ENCODE measurements around the gene PNO1.

PNO1 gene

DNA sequence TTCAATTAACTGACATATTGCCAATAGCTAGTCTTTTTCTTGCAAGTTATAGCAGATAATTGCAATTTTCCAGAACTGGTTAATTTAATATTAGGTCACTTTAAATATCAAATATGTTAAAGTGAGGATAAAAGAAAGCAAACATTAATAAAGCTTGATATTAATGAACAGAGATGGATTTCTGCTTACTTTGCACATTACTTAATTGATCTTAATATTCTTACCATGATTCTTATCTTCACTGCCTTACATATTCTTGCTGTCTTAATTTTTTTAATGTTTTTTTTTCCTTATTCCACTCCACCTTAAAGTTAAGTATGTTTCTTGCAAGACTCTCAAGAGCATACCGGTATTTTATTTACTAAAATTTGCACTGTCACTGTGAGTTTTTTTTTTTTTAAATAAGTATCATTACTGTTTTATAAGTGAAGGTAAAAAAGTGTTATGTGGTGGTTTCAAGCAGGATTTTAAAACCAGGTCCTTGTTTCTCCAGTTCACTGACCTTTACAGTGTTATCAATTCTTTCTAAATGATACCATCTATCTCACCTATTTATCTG, 60.7 kb downstream of the PNO1 start:
- no peak for DNase-seq (ENCODE audit: low spot score)
- TF ChIP-seq, protein P1, sequence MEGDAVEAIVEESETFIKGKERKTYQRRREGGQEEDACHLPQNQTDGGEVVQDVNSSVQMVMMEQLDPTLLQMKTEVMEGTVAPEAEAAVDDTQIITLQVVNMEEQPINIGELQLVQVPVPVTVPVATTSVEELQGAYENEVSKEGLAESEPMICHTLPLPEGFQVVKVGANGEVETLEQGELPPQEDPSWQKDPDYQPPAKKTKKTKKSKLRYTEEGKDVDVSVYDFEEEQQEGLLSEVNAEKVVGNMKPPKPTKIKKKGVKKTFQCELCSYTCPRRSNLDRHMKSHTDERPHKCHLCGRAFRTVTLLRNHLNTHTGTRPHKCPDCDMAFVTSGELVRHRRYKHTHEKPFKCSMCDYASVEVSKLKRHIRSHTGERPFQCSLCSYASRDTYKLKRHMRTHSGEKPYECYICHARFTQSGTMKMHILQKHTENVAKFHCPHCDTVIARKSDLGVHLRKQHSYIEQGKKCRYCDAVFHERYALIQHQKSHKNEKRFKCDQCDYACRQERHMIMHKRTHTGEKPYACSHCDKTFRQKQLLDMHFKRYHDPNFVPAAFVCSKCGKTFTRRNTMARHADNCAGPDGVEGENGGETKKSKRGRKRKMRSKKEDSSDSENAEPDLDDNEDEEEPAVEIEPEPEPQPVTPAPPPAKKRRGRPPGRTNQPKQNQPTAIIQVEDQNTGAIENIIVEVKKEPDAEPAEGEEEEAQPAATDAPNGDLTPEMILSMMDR (IDR thresholded peaks at IDR 0.05; ENCODE audit: extremely low read depth, insufficient read depth, missing control alignments), result no peak
- in situ Hi-C loops (cut with MboI; ENCODE audit: low pct_unique_long_range_greater_than_20kb, low sequenced_read_pairs, unreplicated experiment), result no loop called here

- TF ChIP-seq, protein P1 (IDR thresholded peaks at IDR 0.05; ENCODE audit: extremely low read depth, insufficient read depth, missing control alignments), result no peak
- DNase-seq (ENCODE audit: low spot score), result no peak
- in situ Hi-C loops (cut with MboI; ENCODE audit: low pct_unique_long_range_greater_than_20kb, low sequenced_read_pairs, unreplicated experiment), result no loop called here
These were observed 64.6 kb downstream of the PNO1 start for GRCh38 chr2:68222287-68222686.

DNA sequence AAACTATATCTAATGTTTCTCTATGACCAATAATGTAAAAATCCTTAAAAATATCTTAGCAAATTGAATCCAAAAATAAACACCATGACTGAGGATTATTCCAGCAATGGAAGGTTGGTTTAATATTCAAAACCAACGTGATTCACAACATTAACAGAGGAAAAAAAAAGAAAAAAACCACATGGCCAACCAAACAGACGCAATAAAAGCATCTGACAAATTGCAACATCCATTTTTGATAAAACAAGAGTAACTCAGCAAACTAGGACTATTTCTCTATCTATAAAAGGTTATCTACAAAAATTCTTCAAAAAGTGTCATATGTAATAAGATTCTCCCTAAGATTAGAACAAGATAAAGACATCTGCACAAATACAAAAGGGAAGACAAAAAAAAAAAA, 65.7 kb downstream of the PNO1 start:
- in situ Hi-C loops (cut with MboI; ENCODE audit: low pct_unique_long_range_greater_than_20kb, low sequenced_read_pairs, unreplicated experiment), result no loop called here
- no peak for DNase-seq (ENCODE audit: low spot score)
- TF ChIP-seq, protein P1 (IDR thresholded peaks at IDR 0.05; ENCODE audit: extremely low read depth, insufficient read depth, missing control alignments), result no peak

GRCh38 chr2:68225119-68225632, 67.5 kb downstream of the PNO1 start:
- in situ Hi-C loops (cut with MboI; ENCODE audit: low pct_unique_long_range_greater_than_20kb, low sequenced_read_pairs, unreplicated experiment), result no loop called here
- TF ChIP-seq, protein P1 (IDR thresholded peaks at IDR 0.05; ENCODE audit: extremely low read depth, insufficient read depth, missing control alignments), result peak; percentile 61
- no peak for DNase-seq (ENCODE audit: low spot score)
